ENCODE measurements around the gene PNLDC1.

Gene PNLDC1

DNA sequence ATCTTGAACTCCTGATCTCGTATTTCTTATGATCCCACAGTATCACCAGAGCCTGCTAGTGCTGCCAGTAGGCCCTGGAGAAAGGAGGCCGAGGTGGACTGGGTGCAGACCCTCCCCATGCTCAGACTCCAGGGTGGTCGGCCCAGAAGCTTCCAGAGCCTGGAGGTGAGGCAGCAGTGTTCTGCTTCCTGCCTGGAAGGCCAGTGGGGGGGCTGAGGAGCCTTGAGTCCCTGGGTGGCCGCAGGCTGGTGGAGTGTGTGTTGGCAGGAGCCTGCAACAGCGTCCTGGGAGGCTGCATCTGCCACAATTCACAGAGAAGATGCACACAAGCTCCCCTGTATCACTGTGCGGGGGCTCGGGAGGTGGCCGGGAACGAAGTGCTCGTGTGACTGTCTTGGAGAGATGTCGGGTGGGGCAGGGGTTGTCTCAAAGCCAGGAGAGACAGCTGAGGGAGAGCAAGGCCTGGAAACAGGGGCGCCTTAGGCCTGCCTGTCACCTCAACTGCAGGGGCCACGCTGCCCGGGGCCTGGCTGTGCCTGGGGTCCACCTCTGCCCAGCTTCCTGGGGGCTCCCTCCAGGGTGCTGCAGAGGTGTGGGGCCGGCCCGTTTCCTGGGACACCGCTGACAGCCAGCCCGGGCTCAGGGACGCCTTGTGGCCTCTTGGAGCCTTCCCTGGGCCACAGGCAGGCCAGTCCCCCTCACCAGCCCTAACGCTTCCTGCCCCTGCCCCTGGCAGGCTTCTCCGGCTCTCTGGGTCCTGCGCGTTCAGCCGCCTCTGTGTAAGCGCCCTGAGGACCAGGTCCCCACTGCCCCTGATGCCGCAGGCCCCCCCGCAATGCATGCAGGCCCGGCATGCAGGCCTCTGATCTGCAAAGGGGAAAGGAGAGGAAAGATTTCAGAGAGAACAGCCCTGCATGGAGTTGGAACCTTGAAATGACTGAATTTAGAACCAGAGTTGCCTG is 66.5 kb downstream of the PNLDC1 start:
- no peaks in the 10 kb centered on the region for H3K4me1 ChIP-seq (ENCODE audit: control insufficient read depth, insufficient read depth, low read length)
- H3K9ac ChIP-seq (ENCODE audit: low read depth, low read length), result no peak overlapping the region
- no peaks in the 10 kb centered on the region for H3K9me3 ChIP-seq (ENCODE audit: control insufficient read depth, insufficient read depth, low read length)
- no peak overlapping the region for H3K4me3 ChIP-seq (ENCODE audit: low read depth, low read length)
- no peaks in the 10 kb centered on the region for H3K27me3 ChIP-seq (ENCODE audit: control insufficient read depth, insufficient read depth, low read length)
- no peaks in the 10 kb centered on the region for H3K36me3 ChIP-seq (ENCODE audit: control insufficient read depth, insufficient read depth, low read length)
